Measurements from ENCODE around the gene BIRC7. TPM values are rescaled to one million over a fixed set of nuclear protein-coding genes. Genes with fewer than 3 reads are reported as not detected.

The BIRC7 gene
- total RNA-seq, 1 donor from 2014 or later: 10.6 TPM

DNA sequence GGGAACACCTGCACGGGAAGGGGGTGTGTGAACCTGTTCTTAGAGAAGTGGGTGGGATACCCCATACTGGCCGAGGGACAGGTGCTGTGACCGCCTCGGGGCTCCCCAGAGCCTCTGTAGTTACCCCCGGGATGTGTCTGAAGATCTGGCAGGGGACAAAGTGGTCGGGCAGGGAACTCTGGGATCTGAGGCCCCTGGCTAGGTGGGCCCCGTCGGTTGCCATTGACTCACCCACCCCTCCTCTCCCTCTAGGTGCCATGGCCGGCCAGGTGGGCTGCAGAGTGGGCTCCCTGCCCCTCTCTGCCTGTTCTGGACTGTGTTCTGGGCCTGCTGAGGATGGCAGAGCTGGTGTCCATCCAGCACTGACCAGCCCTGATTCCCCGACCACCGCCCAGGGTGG, 4.3 kb downstream of the BIRC7 start:
- H3K4me3 ChIP-seq (ENCODE audit: low read depth, low read length): no peak overlapping the region
- TF ChIP-seq, protein P1, sequence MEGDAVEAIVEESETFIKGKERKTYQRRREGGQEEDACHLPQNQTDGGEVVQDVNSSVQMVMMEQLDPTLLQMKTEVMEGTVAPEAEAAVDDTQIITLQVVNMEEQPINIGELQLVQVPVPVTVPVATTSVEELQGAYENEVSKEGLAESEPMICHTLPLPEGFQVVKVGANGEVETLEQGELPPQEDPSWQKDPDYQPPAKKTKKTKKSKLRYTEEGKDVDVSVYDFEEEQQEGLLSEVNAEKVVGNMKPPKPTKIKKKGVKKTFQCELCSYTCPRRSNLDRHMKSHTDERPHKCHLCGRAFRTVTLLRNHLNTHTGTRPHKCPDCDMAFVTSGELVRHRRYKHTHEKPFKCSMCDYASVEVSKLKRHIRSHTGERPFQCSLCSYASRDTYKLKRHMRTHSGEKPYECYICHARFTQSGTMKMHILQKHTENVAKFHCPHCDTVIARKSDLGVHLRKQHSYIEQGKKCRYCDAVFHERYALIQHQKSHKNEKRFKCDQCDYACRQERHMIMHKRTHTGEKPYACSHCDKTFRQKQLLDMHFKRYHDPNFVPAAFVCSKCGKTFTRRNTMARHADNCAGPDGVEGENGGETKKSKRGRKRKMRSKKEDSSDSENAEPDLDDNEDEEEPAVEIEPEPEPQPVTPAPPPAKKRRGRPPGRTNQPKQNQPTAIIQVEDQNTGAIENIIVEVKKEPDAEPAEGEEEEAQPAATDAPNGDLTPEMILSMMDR (conservative IDR thresholded peaks at IDR 0.05; ENCODE audit: low read depth, low read length): no peak
- DNase-seq (ENCODE audit: low read depth): no peak

DNA sequence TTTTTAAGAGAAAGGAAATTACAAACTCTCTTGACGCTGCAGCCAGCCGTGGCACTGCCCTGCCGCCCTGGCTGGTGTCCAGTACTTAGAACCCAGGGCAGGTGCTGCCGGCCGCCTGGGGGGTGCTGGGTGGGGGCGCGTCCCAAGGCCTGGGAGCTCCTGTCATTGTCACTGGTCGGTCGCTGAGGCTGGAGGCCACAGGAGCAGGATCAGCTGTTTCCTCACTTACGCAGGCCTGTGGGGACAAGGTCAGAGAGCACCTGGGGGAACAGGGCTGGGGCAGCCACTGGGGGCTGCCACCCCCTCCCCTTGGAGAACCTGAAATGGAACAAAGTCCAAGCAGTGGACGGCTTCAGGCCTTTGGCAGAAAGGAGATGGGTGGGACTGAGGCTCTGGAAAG, 5.6 kb downstream of the BIRC7 start:
- TF ChIP-seq, protein P1 (conservative IDR thresholded peaks at IDR 0.05; ENCODE audit: low read depth, low read length): no peak
- H3K4me3 ChIP-seq (ENCODE audit: low read depth, low read length): no peak overlapping the region
- no peak for DNase-seq (ENCODE audit: low read depth)

DNA sequence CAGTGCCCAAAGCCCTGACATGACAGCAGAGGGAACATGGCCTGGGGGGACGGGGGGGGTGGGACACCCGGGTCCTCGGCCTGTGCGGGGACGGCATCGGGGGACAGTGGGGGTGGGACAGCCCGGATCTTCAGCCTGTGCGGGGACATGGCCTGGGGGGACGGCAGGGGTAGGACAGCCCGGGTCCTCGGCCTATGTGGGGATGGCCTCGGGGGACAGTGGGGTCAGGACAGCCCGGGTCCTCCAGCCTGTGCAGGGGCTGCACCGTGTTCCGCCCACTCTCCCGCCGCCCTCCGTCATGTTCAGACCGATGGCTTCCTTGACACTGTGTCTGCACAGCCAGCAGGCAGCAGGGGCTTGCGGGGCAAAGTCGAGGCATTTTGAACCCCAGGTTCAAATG, 7.0 kb downstream of the BIRC7 start:
- no peak overlapping the region for H3K4me3 ChIP-seq (ENCODE audit: low read depth, low read length)
- TF ChIP-seq, protein P1 (conservative IDR thresholded peaks at IDR 0.05; ENCODE audit: low read depth, low read length): no peak
- no peak for DNase-seq (ENCODE audit: low read depth)

DNA sequence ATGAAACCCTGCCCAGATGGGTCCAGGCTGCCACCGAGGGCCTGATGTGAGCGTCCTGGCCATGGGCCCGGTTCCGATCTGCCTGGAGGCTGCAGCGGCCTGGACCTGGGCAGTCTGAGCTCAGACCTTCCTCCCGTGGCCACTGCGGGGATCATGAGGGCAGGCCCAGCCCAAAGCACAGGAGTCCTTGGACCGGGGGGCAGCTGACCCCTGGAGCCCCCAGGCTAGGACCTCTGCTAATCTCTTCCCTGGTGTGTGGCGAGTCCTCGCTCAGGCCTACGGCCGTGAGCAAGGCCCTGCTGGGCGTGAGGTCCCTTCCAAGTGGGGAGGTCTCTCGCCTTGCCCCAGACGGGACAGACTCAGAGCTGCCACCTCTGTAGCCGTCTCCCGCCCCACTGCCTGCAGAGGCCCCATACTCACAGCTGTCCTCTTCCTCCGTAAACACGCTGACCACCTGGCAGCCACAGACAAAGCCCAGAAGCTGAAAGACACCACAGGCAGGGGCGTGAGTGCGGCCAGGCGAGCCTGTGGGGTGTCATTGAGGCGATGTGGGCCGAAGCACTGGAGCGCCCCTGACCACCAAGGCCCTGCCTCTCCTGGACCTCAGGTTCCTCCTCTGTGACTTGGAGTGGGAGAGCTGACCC, 8.0 kb downstream of the BIRC7 start:
- TF ChIP-seq, protein P1 (conservative IDR thresholded peaks at IDR 0.05; ENCODE audit: low read depth, low read length): no peak
- no peak for DNase-seq (ENCODE audit: low read depth)
- H3K4me3 ChIP-seq (ENCODE audit: low read depth, low read length): no peak overlapping the region

DNA sequence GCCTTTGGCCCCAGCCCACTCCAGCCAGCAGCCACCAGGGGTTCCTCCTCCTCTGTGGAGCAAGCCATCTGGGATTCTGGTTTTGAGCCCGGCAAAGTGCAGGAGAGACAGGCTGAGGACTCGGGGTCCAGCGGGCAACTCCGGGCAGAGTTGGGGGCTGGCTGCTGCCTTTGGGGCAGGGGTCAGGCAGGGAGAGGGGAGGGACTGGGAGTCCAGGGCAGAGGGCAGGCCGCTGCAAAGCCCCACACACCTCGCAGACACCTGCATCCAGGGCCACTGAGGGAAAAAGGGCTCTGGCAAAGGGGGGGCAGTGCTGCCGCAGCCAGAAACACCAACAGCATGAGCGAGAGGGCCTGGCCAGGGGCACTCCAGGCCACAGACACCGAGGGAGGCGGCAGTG, 8.8 kb downstream of the BIRC7 start:
- TF ChIP-seq, protein P1 (conservative IDR thresholded peaks at IDR 0.05; ENCODE audit: low read depth, low read length): no peak

DNA sequence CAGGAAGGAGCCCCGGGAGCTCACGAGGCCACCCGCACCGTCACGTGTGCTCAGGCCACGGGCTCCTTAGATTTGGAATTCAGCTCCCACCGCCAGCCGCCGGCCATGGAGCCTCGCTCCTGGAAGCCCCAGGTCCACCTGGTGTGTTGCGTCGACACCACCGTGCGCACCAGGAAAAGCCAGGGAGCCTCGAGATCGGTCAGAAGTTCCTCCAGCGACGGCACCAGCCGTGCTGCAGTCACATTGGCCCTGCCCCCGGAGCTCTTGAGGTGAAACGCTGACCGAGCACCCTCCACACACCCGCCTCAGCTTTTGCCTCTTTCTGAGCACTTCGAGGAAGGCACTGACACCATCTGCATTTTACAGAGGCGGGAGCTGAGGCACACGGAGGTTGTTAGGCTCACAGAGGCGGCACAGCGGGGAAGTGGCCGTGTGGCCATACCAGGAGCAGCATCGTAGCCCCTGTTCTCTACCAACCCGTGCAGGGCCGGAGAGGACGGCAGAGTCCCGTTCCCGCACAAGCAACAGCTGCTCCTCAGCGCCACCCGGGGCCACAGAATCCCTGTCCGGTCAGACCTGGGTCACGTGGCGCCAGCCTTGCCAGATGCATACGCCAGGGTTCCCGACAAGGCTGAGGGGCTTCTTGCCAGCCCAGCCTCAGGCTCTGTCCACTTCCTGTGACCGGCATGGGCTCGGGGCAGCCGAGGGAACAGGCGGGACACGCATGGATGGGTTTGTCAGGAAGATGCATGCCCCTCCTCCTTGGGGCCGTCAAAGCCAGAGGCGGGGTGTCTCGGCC, 11.0 kb downstream of the BIRC7 start:
- no peak for DNase-seq (ENCODE audit: low read depth)
- peak overlapping the region; percentile 6 for H3K4me3 ChIP-seq (ENCODE audit: low read depth, low read length)
- TF ChIP-seq, protein P1 (conservative IDR thresholded peaks at IDR 0.05; ENCODE audit: low read depth, low read length): peak; percentile 5

More for the DNA sequence above, 8.8 kb downstream of the BIRC7 start:
- DNase-seq (ENCODE audit: low read depth): no peak
- no peak overlapping the region for H3K4me3 ChIP-seq (ENCODE audit: low read depth, low read length)
